ENCODE results near the gene PCDHA1.
"Not testable (repeated sequence)": the region's sequence is repeated elsewhere in the genome, so short reads cannot be mapped to it uniquely, and the experiment has no call there.

Gene PCDHA1

GRCh38 chr5:140808889-140809291 is 22.9 kb downstream of the PCDHA1 start:
- no peak for DNase-seq

- no peak for DNase-seq
Observed at GRCh38 chr5:140821375-140822280, 35.7 kb downstream of the PCDHA1 start, which contains the start of gene PCDHA5. Gene PCDHA5 (plus strand): TSS chr5:140821613.

GRCh38 chr5:140822281-140822629 is 36.3 kb downstream of the PCDHA1 start:
- no peak for DNase-seq

- DNase-seq, result not testable (repeated sequence)
Observed at GRCh38 chr5:140822969-140823368, 37.0 kb downstream of the PCDHA1 start.

GRCh38 chr5:140823475-140823874 is 37.5 kb downstream of the PCDHA1 start:
- no peak for DNase-seq

- DNase-seq, result no peak
Observed at GRCh38 chr5:140827704-140828361, 41.9 kb downstream of the PCDHA1 start, which contains the start of gene PCDHA6. Gene PCDHA6 (plus strand): TSS chr5:140827960. CDS start chr5:140828092, 132 bp downstream.

- DNase-seq, result no peak
Observed at GRCh38 chr5:140828362-140828737, 42.4 kb downstream of the PCDHA1 start.

GRCh38 chr5:140829511-140830501 is 43.9 kb downstream of the PCDHA1 start:
- DNase-seq, result not testable (repeated sequence)

- DNase-seq, result no peak
Observed at GRCh38 chr5:140833993-140834392, 48.1 kb downstream of the PCDHA1 start, which contains the start of gene PCDHA7. Gene PCDHA7 (plus strand): TSS chr5:140834269. CDS start chr5:140834384, 115 bp downstream.

GRCh38 chr5:140834439-140835008 is 48.6 kb downstream of the PCDHA1 start:
- DNase-seq, result not testable (repeated sequence)

- DNase-seq, result no peak
Observed at GRCh38 chr5:140835622-140836510, 49.9 kb downstream of the PCDHA1 start.

- no peak for DNase-seq
Observed at GRCh38 chr5:140840978-140841962, 55.3 kb downstream of the PCDHA1 start, which contains the start of gene PCDHA8. Gene PCDHA8 (plus strand): TSS chr5:140841187. CDS start chr5:140841322, 135 bp downstream.

- DNase-seq, result no peak
Observed at GRCh38 chr5:140842798-140843733, 57.1 kb downstream of the PCDHA1 start.

GRCh38 chr5:140848139-140849102 is 62.5 kb downstream of the PCDHA1 start, which contains the start of gene PCDHA9:
Gene PCDHA9 (plus strand): TSS chr5:140848382. CDS start chr5:140848496, 114 bp downstream.
- DNase-seq, result not testable (repeated sequence)

GRCh38 chr5:140849831-140850634 is 64.1 kb downstream of the PCDHA1 start:
- not testable (repeated sequence) for DNase-seq

All from right forelimb (tissue), 1 donor.